B cell (primary cell): ENCODE results near the gene SLC5A12. TPM values are rescaled to one million over a fixed set of nuclear protein-coding genes. Genes with fewer than 3 reads are reported as not detected.

ENCODE experiments used
- ATAC-seq: fragments of 200-7000 bp; cut with Tn5 transposase; one replicate; pipeline ENCODE4 v1.10.0; 2021; ENCODE audit warnings: low read depth, mild to moderate bottlenecking, moderate number of reproducible peaks, moderate library complexity
- CTCF ChIA-PET: fragments of 350-600 bp; sonication (Branson Sonifier 250); formaldehyde crosslinking; loops from one replicate; lab custom pipeline; 2021; ENCODE audit warnings: antibody characterized with exemption, inconsistent platforms; lab: Charles Lee
- POLR2A ChIA-PET: fragments of 350-600 bp; sonication (Branson Sonifier 250); formaldehyde crosslinking; loops from one replicate; lab custom pipeline; 2021; ENCODE audit warnings: antibody characterized with exemption; lab: Charles Lee
- DNase-seq: peaks from one replicate; pipeline ENCODE4 v3.0.0; 2013
- H2AFZ ChIP-seq: 2 replicates; pipeline ENCODE4 v1.6.1; 2012; ENCODE audit warnings: mild to moderate bottlenecking, low read depth, low read length; ENCODE audit not compliant: insufficient read depth, poor library complexity, severe bottlenecking
- H3K27ac ChIP-seq, 2 donors: 1 replicate in 1 of 2; 2 replicates in 1 of 2; pipeline ENCODE4 v1.5.1; 2012 to 2013; ENCODE audit warnings: low read length in 2 of 2, mild to moderate bottlenecking in 2 of 2, moderate library complexity in 1 of 2
- H3K27me3 ChIP-seq, 4 experiments: fragments of 200-600 bp in 1 of 4; sonication (generic) in 1 of 4; replicated peaks in 1 of 4; 1 replicate in 2 of 4; 2 replicates in 2 of 4; pipeline versions ENCODE4 v1.6.1 to v1.7.0; 2013 to 2016; ENCODE audit warnings: low read length in 3 of 4, mild to moderate bottlenecking in 2 of 4, mixed read lengths in 1 of 4, moderate library complexity in 1 of 4; ENCODE audit not compliant: insufficient read depth in 4 of 4, control insufficient read depth in 3 of 4; ENCODE audit errors: control extremely low read depth in 1 of 4
- H3K36me3 ChIP-seq, 2 experiments: replicated peaks in 1 of 2; 1 replicate in 1 of 2; 2 replicates in 1 of 2; pipeline versions ENCODE4 v1.6.1 to v1.7.1; 2013; ENCODE audit warnings: low read length in 1 of 2; ENCODE audit not compliant: insufficient read depth in 2 of 2, control insufficient read depth in 1 of 2; ENCODE audit errors: control extremely low read depth in 1 of 2, extremely low read depth in 1 of 2
- H3K4me1 ChIP-seq, 2 donors: fragments of 200-600 bp in 1 of 2; sonication (generic) in 1 of 2; 1 replicate in 1 of 2; 2 replicates in 1 of 2; pipeline versions ENCODE4 v1.5.1 to v1.6.1; 2013 to 2017; ENCODE audit warnings: low read length in 2 of 2; ENCODE audit not compliant: control insufficient read depth in 2 of 2, insufficient read depth in 2 of 2
- H3K4me2 ChIP-seq: replicated peaks from 2 replicates; pipeline ENCODE3; 2012; ENCODE audit warnings: mild to moderate bottlenecking, low read depth, low read length; ENCODE audit not compliant: poor library complexity, severe bottlenecking
- H3K4me3 ChIP-seq, 5 experiments: fragments of 200-600 bp in 1 of 5; sonication (generic) in 1 of 5; 1 replicate in 3 of 5; 2 replicates in 2 of 5; pipeline versions ENCODE4 v1.5.1 to v1.7.0; 2011 to 2016; ENCODE audit warnings: low read length in 4 of 5, mild to moderate bottlenecking in 4 of 5, low read depth in 2 of 5, control low read depth in 1 of 5, moderate library complexity in 1 of 5; ENCODE audit not compliant: insufficient read depth in 1 of 5; ENCODE audit errors: control extremely low read depth in 1 of 5, extremely low read depth in 1 of 5
- H3K79me2 ChIP-seq: fragments of 200-600 bp; sonication (generic); one replicate; pipeline ENCODE4 v1.6.0; 2016; ENCODE audit warnings: low read length; ENCODE audit not compliant: control insufficient read depth, insufficient read depth
- H3K9ac ChIP-seq: fragments of 200-600 bp; sonication (generic); 2 replicates; pipeline ENCODE4 v1.6.1; 2017; ENCODE audit warnings: mild to moderate bottlenecking, low read length, moderate library complexity
- H3K9me3 ChIP-seq, 3 donors: one replicate each; pipeline versions ENCODE4 v1.6.1 to v1.7.1; 2013; ENCODE audit warnings: low read length in 2 of 3; ENCODE audit not compliant: control insufficient read depth in 2 of 3, insufficient read depth in 1 of 3; ENCODE audit errors: control extremely low read depth in 1 of 3
- H4K20me1 ChIP-seq: 2 replicates; pipeline ENCODE4 v1.6.0; 2012; ENCODE audit warnings: mild to moderate bottlenecking, low read length; ENCODE audit not compliant: insufficient read depth, control insufficient read depth, poor library complexity, severe bottlenecking
- H3K27ac Mint-ChIP-seq: one replicate; pipeline ENCODE4 v1.8.0; 2021; ENCODE audit warnings: mixed read lengths
- H3K27me3 Mint-ChIP-seq: one replicate; pipeline ENCODE4 v1.8.0; 2021; ENCODE audit warnings: mixed read lengths
- H3K4me1 Mint-ChIP-seq: one replicate; pipeline ENCODE4 v1.8.0; 2021; ENCODE audit warnings: mixed read lengths
- H3K4me3 Mint-ChIP-seq: one replicate; pipeline ENCODE4 v1.8.0; 2021; ENCODE audit warnings: mixed read lengths
- H3K9me3 Mint-ChIP-seq: one replicate; pipeline ENCODE4 v1.8.0; 2022; ENCODE audit warnings: mixed read lengths; ENCODE audit not compliant: insufficient read depth
- EZH2 ChIP-seq: IDR thresholded peaks from 2 replicates; pipeline ENCODE4 v1.6.1; 2012; ENCODE audit warnings: borderline replicate concordance, low read depth, mild to moderate bottlenecking, moderate library complexity, low read length; ENCODE audit not compliant: insufficient read depth, poor library complexity, severe bottlenecking
- WGBS: methylation state at CpG from one replicate; pipeline ENCODE4 v1.1.5; 2013; ENCODE audit warnings: missing lambda C conversion rate; ENCODE audit not compliant: insufficient coverage; 5-methylcytosine and 5-hydroxymethylcytosine counted together
- intact Hi-C: fragments of 100-400 bp; cut with micrococcal nuclease; formaldehyde crosslinking; loops from one replicate; pipeline ENCODE4 v1.10.0; 2022
- polyA plus RNA-seq: library from polyadenylated mRNA; depleted of rRNA; stranded (reverse); fragments of >200 nt; gene quantifications from 2 replicates; pipeline ENCODE4 v1.2.3, GENCODE V29; 2012
- total RNA-seq, 2 donors: library from RNA; stranded (reverse); fragments of 120-200 nt in 1 of 2; gene quantifications; 1 replicate in 1 of 2; 2 replicates in 1 of 2; pipeline versions ENCODE4 v1.2.3 to v1.2.4, GENCODE V29; 2013 to 2022
- TF ChIP-seq, protein P1 (sequence below): fragments of 200-600 bp; IDR thresholded peaks from one replicate; pipeline ENCODE4 v1.8.0; 2022; ENCODE audit warnings: antibody characterized with exemption, mild to moderate bottlenecking

The SLC5A12 gene
- total and polyA plus RNA-seq, 2 donors (not counting 1 experiment from before 2014, with no cell fraction given) = not detected

- Histone ChIP-seq H3K27me3 (no peaks in the 10 kb centered on the region), H3K79me2 (no peaks in the 10 kb centered on the region), H3K36me3 (no peaks in the 10 kb centered on the region), H2AFZ (no peak overlapping the region), H3K9me3 (no peaks in the 10 kb centered on the region), H3K4me3 (no peak overlapping the region), H3K27ac (no peak overlapping the region), H3K4me1 (no peaks in the 10 kb centered on the region), H4K20me1 (no peaks in the 10 kb centered on the region), H3K4me2 (no peak overlapping the region), H3K9ac (no peak overlapping the region)
- TF ChIP-seq, protein P1, sequence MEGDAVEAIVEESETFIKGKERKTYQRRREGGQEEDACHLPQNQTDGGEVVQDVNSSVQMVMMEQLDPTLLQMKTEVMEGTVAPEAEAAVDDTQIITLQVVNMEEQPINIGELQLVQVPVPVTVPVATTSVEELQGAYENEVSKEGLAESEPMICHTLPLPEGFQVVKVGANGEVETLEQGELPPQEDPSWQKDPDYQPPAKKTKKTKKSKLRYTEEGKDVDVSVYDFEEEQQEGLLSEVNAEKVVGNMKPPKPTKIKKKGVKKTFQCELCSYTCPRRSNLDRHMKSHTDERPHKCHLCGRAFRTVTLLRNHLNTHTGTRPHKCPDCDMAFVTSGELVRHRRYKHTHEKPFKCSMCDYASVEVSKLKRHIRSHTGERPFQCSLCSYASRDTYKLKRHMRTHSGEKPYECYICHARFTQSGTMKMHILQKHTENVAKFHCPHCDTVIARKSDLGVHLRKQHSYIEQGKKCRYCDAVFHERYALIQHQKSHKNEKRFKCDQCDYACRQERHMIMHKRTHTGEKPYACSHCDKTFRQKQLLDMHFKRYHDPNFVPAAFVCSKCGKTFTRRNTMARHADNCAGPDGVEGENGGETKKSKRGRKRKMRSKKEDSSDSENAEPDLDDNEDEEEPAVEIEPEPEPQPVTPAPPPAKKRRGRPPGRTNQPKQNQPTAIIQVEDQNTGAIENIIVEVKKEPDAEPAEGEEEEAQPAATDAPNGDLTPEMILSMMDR = no peak
- TF ChIP-seq EZH2 = no peak
- CTCF ChIA-PET = no interaction called here
- Mint-ChIP-seq H3K4me3 (no peak overlapping the region), H3K9me3 (no peaks in the 10 kb centered on the region), H3K4me1 (no peaks in the 10 kb centered on the region), H3K27ac (no peak overlapping the region), H3K27me3 (no peaks in the 10 kb centered on the region)
- no peak for ATAC-seq
- POLR2A ChIA-PET = no interaction called here
- no peak for DNase-seq
- intact Hi-C loops = no loop called here
- 67% methylated on average over 1 of the region's 2 CpGs for WGBS
These were observed 2.4 kb downstream of the SLC5A12 start for GRCh38 chr11:26719289-26719973.

DNA sequence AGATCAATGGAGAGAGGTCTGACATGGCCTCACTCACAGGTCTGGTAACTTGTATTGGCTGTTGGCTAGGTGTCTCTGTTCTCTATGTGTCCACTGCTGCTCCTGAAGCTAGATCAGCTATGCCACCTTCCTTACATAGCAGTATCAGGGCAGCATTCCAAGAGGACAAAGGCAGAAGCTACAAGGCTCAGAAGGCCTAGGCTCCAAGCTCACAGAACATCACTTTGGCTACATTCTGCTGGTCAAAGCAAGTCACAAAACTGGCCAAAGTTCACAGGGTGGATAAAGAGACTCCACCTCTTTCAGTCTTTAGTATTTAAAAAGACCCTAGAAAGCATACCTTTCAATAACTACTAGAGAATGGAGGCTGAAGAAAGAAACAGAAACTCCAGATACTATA is 4.1 kb downstream of the SLC5A12 start:
- Histone ChIP-seq H3K4me3 (no peak overlapping the region), H3K79me2 (no peaks in the 10 kb centered on the region), H3K4me2 (no peak overlapping the region), H3K36me3 (no peaks in the 10 kb centered on the region), H3K27me3 (no peaks in the 10 kb centered on the region), H3K4me1 (no peaks in the 10 kb centered on the region), H3K9ac (no peak overlapping the region), H2AFZ (no peak overlapping the region), H3K27ac (no peak overlapping the region), H4K20me1 (no peaks in the 10 kb centered on the region), H3K9me3 (no peaks in the 10 kb centered on the region)
- DNase-seq = no peak
- no peak overlapping the region for H3K4me3 Mint-ChIP-seq
- no peak for TF ChIP-seq EZH2
- TF ChIP-seq, protein P1 = no peak
- intact Hi-C loops = no loop called here
- no peak overlapping the region for H3K27ac Mint-ChIP-seq
- H3K4me1 Mint-ChIP-seq = no peaks in the 10 kb centered on the region
- no peaks in the 10 kb centered on the region for H3K27me3 Mint-ChIP-seq
- POLR2A ChIA-PET = no interaction called here
- ATAC-seq = no peak
- H3K9me3 Mint-ChIP-seq = no peaks in the 10 kb centered on the region
- CTCF ChIA-PET = no interaction called here
